Pancreas (tissue), 10 donors: ENCODE measurements around the gene RIMOC1. TPM values are rescaled to one million over a fixed set of nuclear protein-coding genes. Genes with fewer than 3 reads are reported as not detected.
A peak's percentile ranks its signal among the peaks of the same experiment; 100 is the strongest.

Experiments
- ATAC-seq, 4 donors: fragments of 200-7000 bp; cut with Tn5 transposase; one replicate each; pipeline versions ENCODE4 v1.8.0 to v1.9.1; 2020; ENCODE audit warnings: mild to moderate bottlenecking in 4 of 4, moderate library complexity in 4 of 4
- DNase-seq, 6 donors: peaks; one replicate each; pipeline ENCODE4 v3.0.0-alpha.2; 2020
- FAIRE-seq: peaks from 2 replicates; lab custom pipeline; 2012; peaks lifted over from hg19 to GRCh38; lab: Jason Lieb, UNC
- H3K27ac ChIP-seq, 4 donors: fragments of 200-600 bp; sonication (generic); 1 replicate in 3 of 4; 2 replicates in 1 of 4; pipeline versions ENCODE4 v1.5.0 to v1.8.0; 2020
- H3K27me3 ChIP-seq, 4 donors: fragments of 200-600 bp; one replicate each; pipeline ENCODE4 v1.8.0; 2021
- H3K36me3 ChIP-seq, 3 donors: fragments of 200-600 bp; sonication (generic) in 1 of 3; one replicate each; pipeline versions ENCODE4 v1.5.0 to v1.8.0; 2020 to 2021
- H3K4me1 ChIP-seq, 3 donors: fragments of 200-600 bp; one replicate each; pipeline ENCODE4 v1.8.0; 2021
- H3K4me3 ChIP-seq, 4 donors: fragments of 200-600 bp; sonication (generic) in 2 of 4; one replicate each; pipeline versions ENCODE4 v1.5.0 to v1.8.0; 2020 to 2021
- H3K9me3 ChIP-seq, 4 donors: fragments of 200-600 bp; one replicate each; pipeline ENCODE4 v1.8.0; 2021
- CTCF ChIP-seq, 4 donors: fragments of 200-600 bp; sonication (generic) in 3 of 4; IDR thresholded peaks; one replicate each; pipeline versions ENCODE4 v1.5.0 to v1.8.0; 2021; ENCODE audit warnings: antibody characterized with exemption in 4 of 4
- WGBS, 2 donors: extraction: QIAGEN DNeasy Blood & Tissue Kit; methylation state at CpG; one replicate each; pipeline ENCODE4 v1.1.7; 2013; 5-methylcytosine and 5-hydroxymethylcytosine counted together
- intact Hi-C, 3 donors: fragments of 100-400 bp; cut with DNase I; formaldehyde crosslinking; loops; one replicate each; pipeline versions ENCODE4 v1.11.1 to v1.14.2; 2022
- polyA plus RNA-seq, 2 donors: library from polyadenylated mRNA; stranded (reverse); fragments of 200-250 nt; gene quantifications; one replicate each; pipeline ENCODE4 v1.2.3, GENCODE V29; 2013
- total RNA-seq, 6 donors: library from RNA; stranded (reverse); fragmentation: NEBNext Ultra II Directional in 4 of 6; extraction: Animal tissue kit (Norgen Biotek cat#: 25700) in 4 of 6; gene quantifications; one replicate each; pipeline versions ENCODE4 v1.2.1 to v1.2.4, GENCODE V29; 2021 to 2023
- donor health status: healthy with polysubstance abuse.
- donor health status: DM: no; HTN: no; CAD: no; lungs with moderate emphysema.
- donor health status: DM: no; HTN: no; CAD: no.
- donor health status: control.
- donor health status: control.
- donor health status: Bipolar disorder and iron deficiency.
- donor health status: DM: yes; HTN: yes; CAD: no.
- donor health status: DM: no; HTN: no; CAD: no.
- donor health status: DM: no; HTN: no; CAD: no.
- donor health status: DM: yes; HTN: yes; CAD: no.

RIMOC1 gene
- total RNA-seq = 10 to 100 TPM in 4 of 6 donors, 1 to 10 TPM in 2; 5.8 to 14.7 (median 11.7) TPM
- 1 to 10 TPM; 2.4 to 4.2 TPM for polyA plus RNA-seq

- peaks cover 0 to 12% (median 0%) of the 10 kb centered on the region in 3 donors for H3K36me3 ChIP-seq
- H3K4me1 ChIP-seq = peaks cover 9 to 16% (median 10%) of the 10 kb centered on the region in 3 donors
- peak; percentile 98 to 100 (median 98) for ATAC-seq
- no peak for TF ChIP-seq CTCF (IDR thresholded peaks at IDR 0.05)
- intact Hi-C loops = no loop called here
- peak within 1 kb of the TSS; percentile 65 to 86 (median 79) for H3K4me3 ChIP-seq
- no peaks in the 10 kb centered on the region for H3K27me3 ChIP-seq
- no peaks in the 10 kb centered on the region for H3K9me3 ChIP-seq
- peak; percentile 98 for FAIRE-seq
- peak; percentile 98 to 99 (median 99) for DNase-seq
- H3K27ac ChIP-seq = peak within 1 kb of the TSS; percentile 73 to 85 (median 77)
- 0% methylated on average over 54 to 55 of the region's 55 CpGs for WGBS, 2 donors
These were observed at the start of gene RIMOC1 for GRCh38 chr5:41903892-41904799. RIMOC1 (plus strand) TSS chr5:41904344; CDS start chr5:41904368, 24 bp downstream.

GRCh38 chr5:41856644-41857491 lies 47.3 kb upstream of the RIMOC1 start:
- no peaks in the 10 kb centered on the region for H3K9me3 ChIP-seq
- peak; percentile 51 to 74 (median 69) for TF ChIP-seq CTCF (IDR thresholded peaks at IDR 0.05)
- FAIRE-seq (no peak), ATAC-seq (peak; percentile 70 to 98 (median 94)), DNase-seq (peak in 3 of 6 donors; percentile 28 to 59 (median 35))
- WGBS, 2 donors = 42 to 43% methylated on average over 5 of the region's 5 CpGs
- H3K4me1 ChIP-seq = no peaks in the 10 kb centered on the region
- H3K27me3 ChIP-seq = no peaks in the 10 kb centered on the region
- intact Hi-C loops = loop anchor here in 2 of 3 donors (10.0 kb wide), 2 partner anchors 198 to 208 kb away; no protein-coding TSS in a partner anchor
- no peak overlapping the region for H3K4me3 ChIP-seq
- no peaks in the 10 kb centered on the region for H3K36me3 ChIP-seq
- H3K27ac ChIP-seq = no peak overlapping the region

- intact Hi-C loops = loop anchor here in 2 of 3 donors (10.0 kb wide), 2 partner anchors 197 to 207 kb away; no protein-coding TSS in a partner anchor
- FAIRE-seq = no peak
- H3K9me3 ChIP-seq = no peaks in the 10 kb centered on the region
- ATAC-seq = no peak
- no peak for DNase-seq
- WGBS, 2 donors = 79 to 81% methylated on average over 1 of the region's 1 CpG
- no peak for TF ChIP-seq CTCF (IDR thresholded peaks at IDR 0.05)
- H3K27me3 ChIP-seq = no peaks in the 10 kb centered on the region
- no peaks in the 10 kb centered on the region for H3K4me1 ChIP-seq
- no peak overlapping the region for H3K27ac ChIP-seq
- no peak overlapping the region for H3K4me3 ChIP-seq
- no peaks in the 10 kb centered on the region for H3K36me3 ChIP-seq
These were observed 46.2 kb upstream of the RIMOC1 start for GRCh38 chr5:41857989-41858388.

GRCh38 chr5:41858890-41859289 lies 45.3 kb upstream of the RIMOC1 start:
- intact Hi-C loops = loop anchor here in 2 of 3 donors (10.0 kb wide), 2 partner anchors 196 to 206 kb away; no protein-coding TSS in a partner anchor
- TF ChIP-seq CTCF (IDR thresholded peaks at IDR 0.05) = no peak
- WGBS, 2 donors = 85 to 86% methylated on average over 2 of the region's 2 CpGs
- FAIRE-seq (no peak), ATAC-seq (no peak), DNase-seq (no peak)
- H3K27ac ChIP-seq = no peak overlapping the region
- H3K4me1 ChIP-seq = no peaks in the 10 kb centered on the region
- H3K4me3 ChIP-seq = no peak overlapping the region
- no peaks in the 10 kb centered on the region for H3K36me3 ChIP-seq
- no peaks in the 10 kb centered on the region for H3K27me3 ChIP-seq
- H3K9me3 ChIP-seq = no peaks in the 10 kb centered on the region
